T-helper 9 cell (primary cell): ENCODE measurements around the gene AMHR2.
A peak's percentile ranks its signal among the peaks of the same experiment; 100 is the strongest.
"Not testable (repeated sequence)": the region's sequence is repeated elsewhere in the genome, so short reads cannot be mapped to it uniquely, and the experiment has no call there.

Experiments used
- DNase-seq: peaks from one replicate; pipeline ENCODE4 v3.0.0-alpha.2; 2020
- total RNA-seq, 2 donors: gene quantifications; one replicate each; lab custom pipeline; 2026; lab: John Stamatoyannopoulos, UW

AMHR2 gene
- 0 to 0.48 reads per million in 2 donors for total RNA-seq

DNA sequence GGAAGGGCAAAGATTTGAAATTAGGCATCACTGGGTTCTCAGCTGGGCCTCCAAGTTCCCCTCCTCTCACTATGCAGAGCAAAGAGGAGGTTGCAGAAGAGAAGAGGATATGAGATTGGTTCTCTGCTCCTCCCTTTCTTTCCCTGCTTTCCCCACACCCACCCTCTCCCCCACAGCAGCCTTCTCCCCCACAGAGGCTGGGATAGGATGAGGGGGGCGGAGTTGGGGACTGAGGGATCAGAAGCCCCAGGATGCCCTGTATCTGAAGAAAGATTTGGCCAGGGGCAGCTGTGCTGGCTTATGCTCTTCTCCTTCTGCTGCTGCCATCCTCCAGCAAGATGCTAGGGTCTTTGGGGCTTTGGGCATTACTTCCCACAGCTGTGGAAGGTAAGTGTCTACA lies at the start of gene AMHR2:
TSS of gene AMHR2 (plus strand) at position 259 of the 400 bp plus-strand sequence. CDS start at position 339, 80 bp downstream.
- DNase-seq, result no peak

GRCh38 chr12:53374277-53374676 lies 49.4 kb upstream of the AMHR2 start:
- DNase-seq, result not testable (repeated sequence)

GRCh38 chr12:53376747-53377146 lies 46.9 kb upstream of the AMHR2 start:
- DNase-seq, result no peak

GRCh38 chr12:53378222-53378621 lies 45.4 kb upstream of the AMHR2 start:
- DNase-seq, result no peak

GRCh38 chr12:53378724-53379388 lies 44.8 kb upstream of the AMHR2 start:
- DNase-seq, result no peak

DNA sequence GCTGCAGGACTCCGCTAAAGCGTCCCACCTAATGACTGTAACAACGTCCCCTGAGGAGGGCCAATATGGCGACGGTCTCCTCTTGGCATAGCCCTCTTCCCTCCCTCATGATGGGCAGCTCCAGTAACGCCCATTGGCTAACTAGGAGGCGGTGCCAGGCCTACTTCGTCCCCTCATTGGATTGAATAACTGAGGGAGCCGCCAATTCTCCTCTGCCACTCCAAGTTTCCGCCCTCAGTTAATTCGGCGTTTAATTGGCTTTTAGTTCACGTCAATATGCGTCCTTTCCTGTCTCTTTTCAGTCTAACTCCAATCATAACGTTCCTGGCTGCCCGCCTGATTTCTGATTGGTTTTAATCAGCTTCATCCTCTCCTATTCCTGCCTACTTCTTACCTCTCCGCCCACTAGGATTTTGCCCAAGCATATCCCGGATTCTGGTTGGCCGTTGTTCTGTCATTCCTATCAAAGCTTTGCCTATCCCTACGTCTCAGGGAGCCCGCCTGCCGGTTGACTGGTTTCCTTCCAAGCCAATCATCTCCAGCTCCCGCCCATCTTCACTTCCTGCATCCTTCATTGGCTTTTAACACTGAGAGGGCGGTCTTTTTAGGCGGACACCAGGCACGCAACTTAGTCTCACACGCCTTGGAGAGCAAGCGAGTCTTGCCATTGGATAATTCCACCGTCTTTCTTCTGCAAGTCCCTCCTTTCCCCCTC lies 44.1 kb upstream of the AMHR2 start:
- DNase-seq, result peak; percentile 77

- peak; percentile 98 for DNase-seq
Measured at GRCh38 chr12:53380104-53380793, 43.4 kb upstream of the AMHR2 start, which contains the start of gene SP1. Gene SP1, plus strand, starts transcription at chr12:53380176. Its CDS starts 116 bp downstream, at chr12:53380292.

DNA sequence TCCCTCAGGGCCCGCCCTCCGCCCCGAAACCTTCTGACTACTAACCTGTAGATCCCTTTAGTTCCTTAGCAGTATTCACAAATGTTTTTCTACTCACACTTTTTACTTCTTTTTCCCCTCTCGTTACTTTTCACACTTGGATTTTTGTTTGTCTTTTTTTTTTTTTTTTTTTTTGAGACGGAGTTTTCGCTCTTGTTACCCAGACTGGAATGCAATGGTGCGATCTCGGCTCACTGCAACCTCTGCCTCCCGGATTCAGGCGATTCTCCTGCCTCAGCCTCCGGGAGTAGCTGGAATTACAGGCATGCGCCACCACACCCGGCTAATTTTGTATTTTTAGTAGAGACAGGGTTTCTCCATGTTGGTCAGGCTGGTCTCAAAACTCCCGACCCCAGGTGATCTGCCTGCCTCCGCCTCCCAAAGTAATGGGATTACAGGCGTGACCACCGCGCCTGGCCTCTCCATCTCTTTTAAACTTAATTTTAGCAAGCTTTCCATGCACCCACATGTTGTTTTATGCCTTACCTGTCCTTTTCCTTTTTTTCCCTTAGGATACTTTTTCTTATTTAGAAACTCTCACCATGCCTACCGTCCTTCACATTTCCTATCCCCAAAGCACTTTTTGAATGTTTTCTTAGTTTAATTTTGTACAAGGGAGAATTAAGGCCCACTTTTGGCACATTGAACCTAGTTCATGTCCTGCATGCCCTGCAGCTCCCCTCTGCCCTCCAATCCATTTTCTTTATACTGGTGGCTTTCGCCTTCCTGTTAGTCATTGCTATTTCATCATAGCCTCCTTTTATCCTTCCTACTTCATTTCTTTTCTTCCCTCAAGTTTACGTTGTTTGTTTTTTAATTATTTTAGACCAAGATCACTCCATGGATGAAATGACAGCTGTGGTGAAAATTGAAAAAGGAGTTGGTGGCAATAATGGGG lies 42.6 kb upstream of the AMHR2 start:
- no peak for DNase-seq

GRCh38 chr12:53381731-53382630 lies 41.7 kb upstream of the AMHR2 start:
- peak; percentile 14 for DNase-seq

DNA sequence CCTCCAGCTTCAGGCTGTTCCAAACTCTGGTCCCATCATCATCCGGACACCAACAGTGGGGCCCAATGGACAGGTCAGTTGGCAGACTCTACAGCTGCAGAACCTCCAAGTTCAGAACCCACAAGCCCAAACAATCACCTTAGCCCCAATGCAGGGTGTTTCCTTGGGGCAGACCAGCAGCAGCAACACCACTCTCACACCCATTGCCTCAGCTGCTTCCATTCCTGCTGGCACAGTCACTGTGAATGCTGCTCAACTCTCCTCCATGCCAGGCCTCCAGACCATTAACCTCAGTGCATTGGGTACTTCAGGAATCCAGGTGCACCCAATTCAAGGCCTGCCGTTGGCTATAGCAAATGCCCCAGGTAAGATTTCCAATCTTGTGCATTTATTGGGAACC lies 40.4 kb upstream of the AMHR2 start:
- no peak for DNase-seq

DNA sequence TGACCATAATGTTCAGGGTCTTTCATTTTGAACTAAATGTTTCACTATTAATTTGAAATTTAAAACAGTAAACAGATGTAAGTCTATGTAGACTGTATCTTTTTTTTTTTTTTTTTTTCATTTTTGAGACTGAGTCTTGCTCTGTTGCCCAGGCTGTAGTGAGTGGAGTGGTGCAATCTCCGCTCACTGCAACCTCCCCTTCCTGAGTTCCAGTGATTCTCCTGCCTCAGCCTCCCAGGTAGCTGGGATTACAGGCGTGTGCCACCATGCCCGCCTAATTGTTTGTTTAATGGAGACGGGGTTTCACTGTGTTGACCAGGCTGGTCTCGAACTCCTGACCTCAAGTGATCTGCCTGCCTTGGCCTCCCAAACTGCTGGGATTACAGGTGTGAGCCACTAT lies 37.3 kb upstream of the AMHR2 start:
- not testable (repeated sequence) for DNase-seq

DNA sequence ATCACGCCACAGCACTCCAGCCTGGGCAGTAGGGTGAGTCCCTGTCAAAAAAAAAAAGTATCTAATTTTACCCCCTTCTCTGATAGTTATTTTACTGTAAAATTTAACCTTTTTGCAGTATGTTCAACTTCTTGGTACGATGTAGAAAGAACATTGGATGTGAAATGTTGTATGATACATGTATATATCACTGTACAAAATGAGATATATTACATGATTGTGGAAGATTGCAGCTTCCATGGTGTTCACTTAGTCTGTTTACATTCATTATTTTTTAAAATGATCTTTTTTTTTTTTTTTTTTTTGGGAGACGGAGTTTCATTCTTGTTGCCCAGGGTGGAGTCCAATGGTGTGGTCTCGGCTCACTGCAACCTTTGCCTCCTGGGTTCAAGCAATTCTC lies 34.7 kb upstream of the AMHR2 start:
- DNase-seq, result no peak

GRCh38 chr12:53389702-53390101 lies 34.0 kb upstream of the AMHR2 start:
- DNase-seq, result no peak

DNA sequence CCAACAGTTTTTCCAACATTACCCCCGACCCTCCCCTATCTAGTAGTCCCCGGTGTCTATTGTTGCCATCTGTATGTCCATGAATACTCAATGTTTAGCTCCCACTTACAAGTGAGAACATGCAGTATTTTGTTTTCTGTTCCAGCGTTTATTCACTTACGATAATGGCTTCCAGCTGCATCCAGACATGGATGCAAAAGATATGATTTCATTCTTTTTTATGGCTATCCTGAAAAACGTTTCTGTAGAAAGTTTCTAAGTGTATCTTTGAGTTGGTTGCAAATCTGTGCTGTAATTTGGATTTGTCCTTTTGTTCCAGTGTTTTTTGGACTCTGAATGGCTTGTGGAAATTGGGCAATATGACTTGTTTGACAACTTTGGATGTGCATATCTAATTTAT lies 31.9 kb upstream of the AMHR2 start:
- no peak for DNase-seq

DNA sequence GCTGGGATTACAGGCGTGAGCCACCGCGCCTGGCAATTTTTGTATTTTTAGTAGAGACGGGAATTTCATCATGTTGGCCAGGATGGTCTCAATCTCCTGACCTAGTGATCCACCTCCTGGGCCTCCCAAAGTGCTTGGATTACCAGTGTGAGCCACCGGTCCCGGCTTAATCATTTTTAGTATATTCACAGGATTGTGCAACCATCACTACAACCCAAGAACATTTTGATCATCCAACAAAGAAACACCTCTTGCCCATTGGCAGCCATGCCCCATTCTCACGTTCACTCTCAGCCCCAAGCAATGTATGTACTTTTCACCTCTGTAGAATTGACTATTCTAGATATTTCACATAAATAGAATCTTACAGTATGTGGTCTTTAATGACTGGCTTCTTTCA lies 23.8 kb upstream of the AMHR2 start:
- no peak for DNase-seq

DNA sequence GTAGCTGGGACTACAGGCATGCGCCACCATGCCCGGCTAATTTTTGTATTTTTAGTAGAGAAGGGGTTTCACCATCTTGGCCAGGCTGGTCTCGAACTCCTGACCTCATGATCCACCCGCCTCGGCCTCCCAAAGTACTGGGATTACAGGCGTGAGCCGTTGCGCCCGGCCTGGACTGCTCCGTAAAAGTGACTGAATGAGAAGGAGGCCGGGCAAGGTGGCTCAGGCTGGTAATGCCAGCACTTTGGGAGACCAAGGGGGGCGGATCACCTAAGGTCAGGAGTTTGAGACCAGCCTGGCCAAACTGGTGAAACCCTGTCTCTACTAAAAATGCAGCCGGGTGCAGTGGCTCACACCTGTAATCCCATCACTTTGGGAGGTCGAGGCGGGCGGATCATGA lies 21.3 kb upstream of the AMHR2 start:
- DNase-seq, result not testable (repeated sequence)

DNA sequence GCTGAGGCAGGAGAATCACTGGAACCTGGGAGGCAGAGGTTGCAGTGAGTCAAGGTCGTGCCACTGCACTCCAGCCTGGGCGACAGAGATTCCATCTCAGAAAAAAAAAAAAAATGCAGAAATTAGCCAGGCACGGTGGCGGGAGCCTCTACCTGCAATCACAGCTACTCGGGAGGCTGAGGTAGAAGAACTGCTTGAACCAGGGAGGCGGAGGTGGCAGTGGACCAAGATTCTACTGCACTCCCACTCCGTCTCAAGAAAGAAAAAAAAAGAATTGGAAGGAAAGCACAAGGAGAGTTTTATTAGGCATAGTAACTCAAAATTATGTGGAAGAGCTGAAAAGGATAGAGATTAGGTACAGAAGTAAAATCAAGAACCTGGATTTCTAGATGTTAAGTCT lies 20.8 kb upstream of the AMHR2 start:
- DNase-seq, result no peak

GRCh38 chr12:53410951-53411350 lies 12.7 kb upstream of the AMHR2 start:
- no peak for DNase-seq

- DNase-seq, result no peak
Measured at GRCh38 chr12:53413485-53414204, 10.0 kb upstream of the AMHR2 start.

DNA sequence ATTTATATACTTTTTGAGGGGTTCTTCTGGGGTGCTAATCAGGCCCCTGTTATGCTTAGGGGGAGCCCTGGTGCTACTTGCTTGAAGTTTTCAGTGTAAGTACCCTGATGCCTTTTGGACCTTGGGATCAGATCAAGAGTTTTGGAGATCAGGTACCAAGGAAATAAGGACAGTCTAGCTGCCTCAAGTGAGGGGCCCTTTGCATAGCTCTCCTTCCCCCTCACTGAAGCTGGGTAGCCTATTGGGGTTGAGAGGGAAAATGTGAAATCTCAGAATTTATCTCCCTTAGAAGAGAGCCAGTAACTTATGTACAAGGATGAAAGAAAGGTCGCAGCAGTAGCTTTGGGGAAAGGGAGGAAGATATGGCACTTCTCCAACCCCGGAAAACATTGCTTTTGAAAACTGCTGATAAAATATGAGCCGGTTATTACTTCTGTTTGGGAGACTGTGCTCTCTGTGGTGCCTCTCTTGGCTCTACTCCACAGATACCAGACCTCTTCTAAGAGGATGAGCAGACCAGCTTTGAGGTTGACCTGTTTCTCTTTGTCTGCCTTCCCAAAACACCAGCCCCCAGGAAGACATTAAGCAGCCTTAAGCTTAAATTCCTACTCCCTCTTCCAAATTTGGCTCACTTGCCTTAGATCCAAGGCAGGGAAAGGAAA lies 8.8 kb upstream of the AMHR2 start:
- no peak for DNase-seq
